ENCODE results near the gene BTK. TPM values are rescaled to one million over a fixed set of nuclear protein-coding genes. Genes with fewer than 3 reads are reported as not detected.

BTK gene
- total RNA-seq, 4 donors from 2014 or later = 2.5 to 5.3 (median 4.0) TPM

DNA sequence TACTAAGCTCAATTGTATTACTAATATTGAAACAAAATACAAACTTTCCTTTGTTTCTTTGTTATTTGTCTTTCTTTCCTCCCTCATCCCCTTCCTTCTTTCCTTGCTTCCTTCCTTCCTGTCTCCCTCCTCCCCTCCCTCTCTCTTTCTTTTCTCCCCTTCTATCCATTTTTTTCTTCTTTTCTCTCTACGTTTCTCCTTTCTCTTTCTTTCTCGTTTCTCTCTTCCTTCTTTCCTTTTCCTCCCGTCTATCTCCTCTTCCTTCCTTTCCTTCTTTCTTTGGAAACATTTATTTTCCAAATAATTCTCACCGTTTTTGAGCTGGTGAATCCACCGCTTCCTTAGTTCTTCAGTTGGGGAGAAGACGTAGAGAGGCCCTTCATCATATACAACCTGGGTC lies 16.3 kb downstream of the BTK start:
- TF ChIP-seq POLR2A (IDR thresholded peaks at IDR 0.05; ENCODE audit: low read depth) (no peak), CTCF (IDR thresholded peaks at IDR 0.05) (no peak), EP300 (IDR thresholded peaks at IDR 0.05) (no peak), POLR2AphosphoS5 (IDR thresholded peaks at IDR 0.05) (no peak)
- H3K4me3 ChIP-seq = no peak overlapping the region
- H3K4me1 ChIP-seq = no peaks in the 10 kb centered on the region
- H3K9me3 ChIP-seq = no peaks in the 10 kb centered on the region
- DNase-seq (ENCODE audit: extremely low spot score) = no peak
- no peaks in the 10 kb centered on the region for H3K36me3 ChIP-seq
- no peak overlapping the region for H3K27ac ChIP-seq (replicated peaks in 1 of 4)
- WGBS = 70% methylated on average over 6 of the region's 6 CpGs
- intact Hi-C loops (cut with DNase I) = no loop called here
- H3K27me3 ChIP-seq = no peaks in the 10 kb centered on the region

GRCh38 chrX:101368800-101369199 lies 17.2 kb downstream of the BTK start:
- H3K27me3 ChIP-seq = no peaks in the 10 kb centered on the region
- no peak for DNase-seq (ENCODE audit: extremely low spot score)
- no peaks in the 10 kb centered on the region for H3K4me1 ChIP-seq
- H3K4me3 ChIP-seq = no peak overlapping the region
- TF ChIP-seq POLR2AphosphoS5 (IDR thresholded peaks at IDR 0.05) (no peak), POLR2A (IDR thresholded peaks at IDR 0.05; ENCODE audit: low read depth) (no peak), EP300 (IDR thresholded peaks at IDR 0.05) (no peak), CTCF (IDR thresholded peaks at IDR 0.05) (no peak)
- H3K36me3 ChIP-seq = no peaks in the 10 kb centered on the region
- H3K27ac ChIP-seq (replicated peaks in 1 of 4) = no peak overlapping the region
- intact Hi-C loops (cut with DNase I) = no loop called here
- H3K9me3 ChIP-seq = no peaks in the 10 kb centered on the region

GRCh38 chrX:101365301-101365795 lies 20.6 kb downstream of the BTK start:
- H3K27ac ChIP-seq (replicated peaks in 1 of 4) = no peak overlapping the region
- H3K4me1 ChIP-seq = no peaks in the 10 kb centered on the region
- H3K27me3 ChIP-seq = no peaks in the 10 kb centered on the region
- DNase-seq (ENCODE audit: extremely low spot score) = no peak
- H3K36me3 ChIP-seq = no peaks in the 10 kb centered on the region
- TF ChIP-seq CTCF (IDR thresholded peaks at IDR 0.05) = no peak
- H3K9me3 ChIP-seq = no peaks in the 10 kb centered on the region
- H3K4me3 ChIP-seq = no peak overlapping the region
- intact Hi-C loops (cut with DNase I) = no loop called here
- 71% methylated on average over 1 of the region's 1 CpG for WGBS

GRCh38 chrX:101362757-101363156 lies 23.2 kb downstream of the BTK start:
- no peaks in the 10 kb centered on the region for H3K36me3 ChIP-seq
- H3K4me3 ChIP-seq = no peak overlapping the region
- intact Hi-C loops (cut with DNase I) = no loop called here
- no peak for DNase-seq (ENCODE audit: extremely low spot score)
- no peaks in the 10 kb centered on the region for H3K4me1 ChIP-seq
- H3K27ac ChIP-seq (replicated peaks in 1 of 4) = no peak overlapping the region
- no peaks in the 10 kb centered on the region for H3K9me3 ChIP-seq
- no peaks in the 10 kb centered on the region for H3K27me3 ChIP-seq
- TF ChIP-seq EP300 (IDR thresholded peaks at IDR 0.05) (no peak), CTCF (IDR thresholded peaks at IDR 0.05) (no peak), POLR2A (IDR thresholded peaks at IDR 0.05; ENCODE audit: low read depth) (no peak), POLR2AphosphoS5 (IDR thresholded peaks at IDR 0.05) (no peak)

- WGBS = 61% methylated on average over 3 of the region's 3 CpGs
- intact Hi-C loops (cut with DNase I) = no loop called here
These were observed 23.9 kb downstream of the BTK start for GRCh38 chrX:101362116-101362515.

More at GRCh38 chrX:101362116-101362515, 23.9 kb downstream of the BTK start:
- no peaks in the 10 kb centered on the region for H3K27me3 ChIP-seq
- no peaks in the 10 kb centered on the region for H3K4me1 ChIP-seq
- H3K27ac ChIP-seq (replicated peaks in 1 of 4) = no peak overlapping the region
- no peaks in the 10 kb centered on the region for H3K36me3 ChIP-seq
- H3K4me3 ChIP-seq = no peak overlapping the region
- H3K9me3 ChIP-seq = no peaks in the 10 kb centered on the region
- DNase-seq (ENCODE audit: extremely low spot score) = no peak
- TF ChIP-seq POLR2AphosphoS5 (IDR thresholded peaks at IDR 0.05) (no peak), POLR2A (IDR thresholded peaks at IDR 0.05; ENCODE audit: low read depth) (no peak), EP300 (IDR thresholded peaks at IDR 0.05) (no peak), CTCF (IDR thresholded peaks at IDR 0.05) (no peak)
